Hepatocyte (in vitro differentiated cells): ENCODE results near the gene ZFPM1.

ENCODE experiments used
- EZH2phosphoT487 ChIP-seq: fragments of 200-600 bp; sonication (generic); IDR thresholded peaks from one replicate; pipeline ENCODE4 v1.6.1; 2018; ENCODE audit warnings: antibody characterized with exemption, mild to moderate bottlenecking, low read depth, moderate library complexity; ENCODE audit not compliant: unreplicated experiment, severe bottlenecking
- TF ChIP-seq, protein P1 (sequence below): fragments of 200-600 bp; sonication (generic); IDR thresholded peaks from 2 replicates; pipeline ENCODE4 v1.5.1; 2016; ENCODE audit warnings: antibody characterized with exemption, mild to moderate bottlenecking; ENCODE audit not compliant: poor library complexity

- no peak for TF ChIP-seq EZH2phosphoT487
- TF ChIP-seq, protein P1, sequence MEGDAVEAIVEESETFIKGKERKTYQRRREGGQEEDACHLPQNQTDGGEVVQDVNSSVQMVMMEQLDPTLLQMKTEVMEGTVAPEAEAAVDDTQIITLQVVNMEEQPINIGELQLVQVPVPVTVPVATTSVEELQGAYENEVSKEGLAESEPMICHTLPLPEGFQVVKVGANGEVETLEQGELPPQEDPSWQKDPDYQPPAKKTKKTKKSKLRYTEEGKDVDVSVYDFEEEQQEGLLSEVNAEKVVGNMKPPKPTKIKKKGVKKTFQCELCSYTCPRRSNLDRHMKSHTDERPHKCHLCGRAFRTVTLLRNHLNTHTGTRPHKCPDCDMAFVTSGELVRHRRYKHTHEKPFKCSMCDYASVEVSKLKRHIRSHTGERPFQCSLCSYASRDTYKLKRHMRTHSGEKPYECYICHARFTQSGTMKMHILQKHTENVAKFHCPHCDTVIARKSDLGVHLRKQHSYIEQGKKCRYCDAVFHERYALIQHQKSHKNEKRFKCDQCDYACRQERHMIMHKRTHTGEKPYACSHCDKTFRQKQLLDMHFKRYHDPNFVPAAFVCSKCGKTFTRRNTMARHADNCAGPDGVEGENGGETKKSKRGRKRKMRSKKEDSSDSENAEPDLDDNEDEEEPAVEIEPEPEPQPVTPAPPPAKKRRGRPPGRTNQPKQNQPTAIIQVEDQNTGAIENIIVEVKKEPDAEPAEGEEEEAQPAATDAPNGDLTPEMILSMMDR = no peak
Observed at GRCh38 chr16:88491001-88491559, 38.0 kb downstream of the ZFPM1 start.
